GM18907 (cell line): Measurements from ENCODE around the gene ATP8B1.

Experiments used
- ATAC-seq: cut with Tn5 transposase; IDR thresholded peaks from one replicate; pipeline ENCODE4 v1.9.1; 2021; ENCODE audit warnings: mild to moderate bottlenecking, moderate library complexity; ENCODE audit not compliant: unreplicated experiment

Gene ATP8B1

DNA sequence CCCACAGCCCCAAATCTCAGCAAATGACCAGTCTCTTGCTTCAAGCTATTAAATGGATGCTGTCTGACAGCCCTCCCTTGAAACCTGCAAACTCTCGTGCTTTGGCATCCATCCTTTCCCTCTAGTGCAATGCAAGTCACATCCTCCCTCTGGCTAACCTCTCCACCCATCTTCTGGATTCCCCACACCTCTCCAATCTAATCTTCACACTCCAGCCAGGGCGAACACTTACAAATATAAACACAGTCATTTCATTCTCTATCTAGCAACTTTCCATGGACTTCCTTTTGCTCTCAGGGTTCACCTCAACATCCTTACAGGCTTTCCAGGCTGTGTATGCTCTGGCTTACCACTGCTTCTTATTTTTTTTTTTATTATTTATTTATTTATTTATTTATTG, 171.4 kb downstream of the ATP8B1 start:
- ATAC-seq = no peak

GRCh38 chr18:57630754-57631595, 172.1 kb downstream of the ATP8B1 start:
- peak; percentile 40 for ATAC-seq

GRCh38 chr18:57630002-57630753, 172.9 kb downstream of the ATP8B1 start:
- peak; percentile 91 for ATAC-seq

DNA sequence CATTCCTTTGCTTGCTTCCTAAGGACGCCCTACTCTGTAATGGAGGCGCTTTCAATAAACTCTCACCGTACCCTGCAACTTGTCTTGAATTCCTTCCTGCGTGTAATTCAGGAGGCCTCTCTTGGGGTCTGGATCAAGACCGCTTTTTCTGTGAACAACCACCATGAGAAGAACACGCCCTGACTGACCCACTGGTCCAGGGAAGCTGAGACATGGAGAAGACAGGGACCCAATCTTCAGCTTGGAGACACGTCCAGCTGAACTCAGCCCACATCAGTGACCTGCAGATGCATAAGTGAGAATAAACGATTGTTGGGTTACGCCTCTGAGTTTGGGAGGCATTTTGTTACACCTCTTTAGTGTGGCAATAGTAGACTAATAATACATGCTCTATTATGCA, 173.7 kb downstream of the ATP8B1 start:
- no peak for ATAC-seq

GRCh38 chr18:57627488-57627887, 175.6 kb downstream of the ATP8B1 start:
- ATAC-seq = no peak

DNA sequence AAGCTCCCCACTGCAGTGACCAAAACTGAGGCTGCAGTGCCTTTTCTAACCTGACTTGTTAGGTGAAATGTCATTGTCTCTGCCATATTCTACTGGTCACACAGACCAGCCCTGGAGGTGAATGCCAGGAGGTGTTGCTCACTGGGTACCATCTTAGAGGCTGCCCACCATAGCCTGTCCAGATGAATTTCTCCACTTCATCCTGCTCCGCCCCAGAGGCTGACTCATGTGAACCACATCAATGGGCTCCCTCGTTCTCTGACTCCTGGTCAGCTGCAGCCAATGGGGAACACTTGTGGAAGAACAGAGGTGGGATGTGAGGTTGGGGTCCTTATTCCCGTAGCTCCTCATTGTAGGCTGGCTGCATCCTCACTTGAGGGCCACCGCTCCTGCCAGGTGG, 178.1 kb downstream of the ATP8B1 start:
- no peak for ATAC-seq

GRCh38 chr18:57621246-57621604, 181.9 kb downstream of the ATP8B1 start:
- ATAC-seq = peak; percentile 33

DNA sequence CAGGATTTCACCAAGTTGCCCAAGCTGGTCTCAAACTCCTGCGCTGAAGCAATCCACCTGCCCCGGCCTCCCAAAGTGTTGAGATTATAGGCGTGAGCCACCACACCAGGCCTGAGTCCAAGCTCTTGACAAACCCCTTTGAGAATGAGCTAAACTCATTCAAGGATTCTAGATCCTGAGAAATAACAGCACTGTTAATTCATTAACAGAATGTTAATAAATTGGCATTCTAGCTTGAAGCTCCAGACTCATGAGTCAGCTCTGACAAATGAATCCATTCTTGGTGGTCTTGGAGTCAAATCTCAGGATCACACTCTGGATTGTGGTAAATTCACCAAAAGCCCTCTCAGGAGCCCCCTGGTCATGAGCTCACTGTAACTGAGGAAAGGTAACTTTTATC, 183.2 kb downstream of the ATP8B1 start:
- no peak for ATAC-seq

GRCh38 chr18:57618910-57619309, 184.2 kb downstream of the ATP8B1 start:
- no peak for ATAC-seq

GRCh38 chr18:57603871-57604270, 199.2 kb downstream of the ATP8B1 start:
- ATAC-seq = no peak
